Upper lobe of right lung (tissue), 1 donor: ENCODE measurements around the gene ATAD3A. TPM values are rescaled to one million over a fixed set of nuclear protein-coding genes. Genes with fewer than 3 reads are reported as not detected.
"Not testable (repeated sequence)": the region's sequence is repeated elsewhere in the genome, so short reads cannot be mapped to it uniquely, and the experiment has no call there.

ENCODE experiments used
- ATAC-seq: fragments of 200-7000 bp; cut with Tn5 transposase; one replicate; pipeline ENCODE4 v1.9.1; 2020; ENCODE audit warnings: mild to moderate bottlenecking, moderate library complexity
- DNase-seq: peaks from one replicate; pipeline ENCODE4 v3.0.0-alpha.2; 2020
- H3K27ac ChIP-seq: fragments of 200-600 bp; one replicate; pipeline ENCODE4 v1.8.0; 2022
- H3K27me3 ChIP-seq: fragments of 200-600 bp; one replicate; pipeline ENCODE4 v1.8.0; 2022; ENCODE audit warnings: mild to moderate bottlenecking
- H3K36me3 ChIP-seq: fragments of 200-600 bp; one replicate; pipeline ENCODE4 v1.8.0; 2022
- H3K4me1 ChIP-seq: fragments of 200-600 bp; one replicate; pipeline ENCODE4 v1.8.0; 2022
- H3K4me3 ChIP-seq: fragments of 200-600 bp; one replicate; pipeline ENCODE4 v1.8.0; 2022; ENCODE audit warnings: mild to moderate bottlenecking
- H3K9me3 ChIP-seq: fragments of 200-600 bp; one replicate; pipeline ENCODE4 v1.8.0; 2022
- intact Hi-C: fragments of 100-400 bp; cut with DNase I; formaldehyde crosslinking; loops from one replicate; pipeline ENCODE4 v1.11.0; 2022
- long read RNA-seq: library from polyadenylated mRNA; unstranded; transcript quantifications from one replicate; pipeline ENCODE4 v2.0.0, GENCODE V29; 2021
- total RNA-seq: library from RNA; stranded (reverse); fragmentation: NEBNext Ultra II Directional; extraction: Animal tissue kit (Norgen Biotek cat#: 25700); gene quantifications from one replicate; pipeline ENCODE4 v1.2.1, GENCODE V29; 2021
- TF ChIP-seq, protein P1 (sequence below): fragments of 200-600 bp; IDR thresholded peaks from one replicate; pipeline ENCODE4 v1.8.0; 2022; ENCODE audit warnings: antibody characterized with exemption
- donor health status: DM: no; HTN: yes; CAD: no; lungs with severe emphysema.

ATAD3A gene
- 21.9 TPM for total RNA-seq
- long read RNA-seq, transcript ATAD3A-203 (16 exons, 2,492 nt) = major isoform, 53 of 82 reads
- long read RNA-seq, partial matches to known transcripts = 6 of 82 reads
- long read RNA-seq, other reads (novel, unspliced or antisense) = 23 of 82 reads

DNA sequence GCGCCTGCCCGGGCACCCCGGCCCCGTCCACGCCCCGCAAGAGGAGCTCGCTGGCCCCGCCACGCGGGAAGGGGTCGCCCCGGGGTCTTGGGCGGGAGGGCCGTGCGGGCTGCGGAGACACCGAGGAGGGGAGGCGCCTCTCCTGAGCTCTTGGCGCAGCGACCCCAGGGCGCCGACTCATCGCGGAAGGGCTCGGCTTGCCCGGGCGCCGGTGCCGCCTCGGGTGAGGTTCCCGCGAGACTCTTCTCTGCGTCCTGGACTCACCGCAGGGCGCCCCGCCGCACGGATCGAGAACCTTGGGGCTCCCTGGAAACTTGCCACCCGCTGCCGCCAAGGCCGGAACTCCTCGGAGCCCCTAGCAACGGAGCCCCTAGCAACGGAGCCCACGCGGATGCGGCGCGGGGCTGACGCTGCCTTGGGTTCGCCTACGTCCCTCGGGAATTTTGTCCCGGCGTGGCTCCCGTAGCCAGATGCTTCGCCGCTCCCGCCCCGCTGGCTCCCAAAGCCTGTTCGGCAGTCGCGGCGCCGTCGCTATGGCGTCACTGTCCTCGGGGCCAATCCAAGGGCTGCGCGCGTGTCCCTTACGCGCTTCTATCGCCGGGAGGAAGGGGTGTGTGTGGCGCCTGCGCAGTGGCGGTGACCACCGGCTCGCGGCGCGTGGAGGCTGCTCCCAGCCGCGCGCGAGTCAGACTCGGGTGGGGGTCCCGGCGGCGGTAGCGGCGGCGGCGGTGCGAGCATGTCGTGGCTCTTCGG lies at the start of gene ATAD3A:
TSS of gene ATAD3A (plus strand) at position 630 of the 753 bp plus-strand sequence. CDS start at position 737, 107 bp downstream.
- intact Hi-C loops = no loop called here
- Histone ChIP-seq H3K4me1 (peaks cover 8% of the 10 kb centered on the region), H3K36me3 (peaks cover 2% of the 10 kb centered on the region), H3K9me3 (no peaks in the 10 kb centered on the region), H3K27ac (peak within 1 kb of the TSS; percentile 94), H3K27me3 (no peaks in the 10 kb centered on the region), H3K4me3 (peak within 1 kb of the TSS; percentile 88)
- peak; percentile 100 for DNase-seq
- TF ChIP-seq, protein P1, sequence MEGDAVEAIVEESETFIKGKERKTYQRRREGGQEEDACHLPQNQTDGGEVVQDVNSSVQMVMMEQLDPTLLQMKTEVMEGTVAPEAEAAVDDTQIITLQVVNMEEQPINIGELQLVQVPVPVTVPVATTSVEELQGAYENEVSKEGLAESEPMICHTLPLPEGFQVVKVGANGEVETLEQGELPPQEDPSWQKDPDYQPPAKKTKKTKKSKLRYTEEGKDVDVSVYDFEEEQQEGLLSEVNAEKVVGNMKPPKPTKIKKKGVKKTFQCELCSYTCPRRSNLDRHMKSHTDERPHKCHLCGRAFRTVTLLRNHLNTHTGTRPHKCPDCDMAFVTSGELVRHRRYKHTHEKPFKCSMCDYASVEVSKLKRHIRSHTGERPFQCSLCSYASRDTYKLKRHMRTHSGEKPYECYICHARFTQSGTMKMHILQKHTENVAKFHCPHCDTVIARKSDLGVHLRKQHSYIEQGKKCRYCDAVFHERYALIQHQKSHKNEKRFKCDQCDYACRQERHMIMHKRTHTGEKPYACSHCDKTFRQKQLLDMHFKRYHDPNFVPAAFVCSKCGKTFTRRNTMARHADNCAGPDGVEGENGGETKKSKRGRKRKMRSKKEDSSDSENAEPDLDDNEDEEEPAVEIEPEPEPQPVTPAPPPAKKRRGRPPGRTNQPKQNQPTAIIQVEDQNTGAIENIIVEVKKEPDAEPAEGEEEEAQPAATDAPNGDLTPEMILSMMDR = no peak
- peak; percentile 97 for ATAC-seq

DNA sequence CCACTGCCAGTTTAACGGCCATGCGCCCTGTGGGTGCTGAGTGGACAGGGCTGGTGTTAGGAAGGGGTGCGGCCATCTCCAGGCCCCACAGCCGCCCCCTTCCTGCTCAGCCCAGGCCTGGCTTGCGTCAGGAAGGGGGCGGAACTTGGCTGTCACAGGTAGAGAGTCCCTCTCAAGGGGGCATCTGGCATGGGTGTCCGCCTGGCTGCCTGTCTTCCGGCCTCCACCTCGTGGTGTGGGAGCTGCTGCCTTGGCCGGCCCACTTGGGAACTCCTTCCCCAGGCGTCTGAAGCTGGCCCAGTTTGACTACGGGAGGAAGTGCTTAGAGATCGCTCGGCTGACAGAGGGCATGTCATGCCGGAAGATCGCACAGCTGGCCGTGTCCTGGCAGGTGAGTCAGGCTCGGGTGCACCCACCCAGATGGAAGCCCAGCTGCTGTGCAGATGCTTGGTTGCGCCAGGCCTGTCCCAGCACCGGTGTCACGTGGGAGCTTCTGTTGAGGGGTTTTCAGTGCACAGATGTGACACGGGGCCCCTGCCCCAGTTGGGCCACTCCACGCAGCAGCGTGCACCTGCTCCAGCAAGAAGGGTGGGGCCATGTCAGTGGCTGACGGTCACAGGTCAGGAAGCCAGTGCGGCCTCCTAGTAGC lies 49.5 kb upstream of the ATAD3A start:
- Histone ChIP-seq H3K9me3 (no peaks in the 10 kb centered on the region), H3K4me1 (peaks cover 4% of the 10 kb centered on the region), H3K36me3 (no peaks in the 10 kb centered on the region), H3K4me3 (peak overlapping the region; percentile 22), H3K27ac (peak overlapping the region; percentile 60), H3K27me3 (no peaks in the 10 kb centered on the region)
- ATAC-seq (peak; percentile 93), DNase-seq (peak; percentile 91)
- TF ChIP-seq, protein P1 = no peak
- intact Hi-C loops = no loop called here

DNA sequence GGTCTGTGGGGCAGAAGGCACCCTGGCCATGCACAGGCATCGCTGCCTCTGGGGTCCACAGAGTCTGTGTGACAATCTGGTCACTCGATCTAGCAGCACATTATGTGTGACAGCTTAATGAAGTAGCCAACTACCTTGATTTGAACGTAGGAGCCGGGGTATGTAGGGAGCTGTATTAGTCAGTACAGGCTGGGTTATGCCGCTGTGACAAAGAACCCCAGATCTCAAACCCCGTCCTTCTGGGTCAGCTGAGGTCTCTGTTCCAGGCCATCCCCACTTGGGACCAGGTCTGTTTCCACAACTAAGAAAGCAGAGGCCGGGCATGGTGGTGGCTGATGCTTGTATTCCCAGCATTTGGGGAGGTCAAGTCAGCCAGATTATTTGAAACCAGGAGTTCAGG lies 48.6 kb upstream of the ATAD3A start:
- H3K4me1 ChIP-seq = peaks cover 4% of the 10 kb centered on the region
- intact Hi-C loops = no loop called here
- TF ChIP-seq, protein P1 = no peak
- H3K27me3 ChIP-seq = no peaks in the 10 kb centered on the region
- DNase-seq = no peak
- no peak for ATAC-seq
- no peak overlapping the region for H3K27ac ChIP-seq
- H3K4me3 ChIP-seq = no peak overlapping the region
- H3K36me3 ChIP-seq = no peaks in the 10 kb centered on the region
- no peaks in the 10 kb centered on the region for H3K9me3 ChIP-seq

DNA sequence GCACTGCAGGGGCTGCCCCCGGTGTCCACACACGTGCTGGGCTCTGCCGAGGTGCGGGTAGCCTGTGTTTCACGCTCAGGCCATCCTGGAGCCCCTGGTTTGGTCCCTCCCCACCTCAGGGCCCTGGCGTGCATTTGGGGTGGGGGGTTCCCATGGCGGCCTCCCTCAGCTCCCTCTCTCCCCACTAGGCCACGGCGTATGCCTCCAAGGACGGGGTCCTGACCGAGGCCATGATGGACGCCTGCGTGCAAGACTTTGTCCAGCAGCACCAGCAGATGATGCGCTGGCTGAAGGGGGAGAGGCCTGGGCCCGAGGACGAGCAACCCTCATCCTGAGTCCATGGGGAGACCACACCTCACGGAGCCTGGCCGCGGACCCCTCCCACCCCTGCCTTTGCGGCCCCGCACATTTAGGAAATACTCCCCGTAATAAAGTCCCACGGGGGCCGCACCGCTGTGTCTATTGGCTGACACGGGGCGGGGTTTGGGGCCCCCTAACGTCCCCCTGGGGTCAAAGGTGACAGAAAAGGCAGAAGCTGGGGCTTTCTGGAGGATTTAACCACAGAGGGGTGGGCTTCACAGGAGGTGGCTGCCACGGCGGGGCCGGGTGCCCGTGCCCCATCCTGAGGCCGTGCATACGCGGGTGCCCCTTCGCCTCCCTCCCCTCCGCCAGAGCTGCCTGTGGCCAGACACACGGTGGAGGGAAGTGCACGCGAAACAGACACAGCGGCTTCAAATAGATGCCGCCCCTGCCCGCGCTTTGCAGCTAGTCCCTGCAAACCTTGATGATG lies 43.6 kb upstream of the ATAD3A start:
- intact Hi-C loops, H3K4me3 ChIP-seq: not testable (repeated sequence)

DNA sequence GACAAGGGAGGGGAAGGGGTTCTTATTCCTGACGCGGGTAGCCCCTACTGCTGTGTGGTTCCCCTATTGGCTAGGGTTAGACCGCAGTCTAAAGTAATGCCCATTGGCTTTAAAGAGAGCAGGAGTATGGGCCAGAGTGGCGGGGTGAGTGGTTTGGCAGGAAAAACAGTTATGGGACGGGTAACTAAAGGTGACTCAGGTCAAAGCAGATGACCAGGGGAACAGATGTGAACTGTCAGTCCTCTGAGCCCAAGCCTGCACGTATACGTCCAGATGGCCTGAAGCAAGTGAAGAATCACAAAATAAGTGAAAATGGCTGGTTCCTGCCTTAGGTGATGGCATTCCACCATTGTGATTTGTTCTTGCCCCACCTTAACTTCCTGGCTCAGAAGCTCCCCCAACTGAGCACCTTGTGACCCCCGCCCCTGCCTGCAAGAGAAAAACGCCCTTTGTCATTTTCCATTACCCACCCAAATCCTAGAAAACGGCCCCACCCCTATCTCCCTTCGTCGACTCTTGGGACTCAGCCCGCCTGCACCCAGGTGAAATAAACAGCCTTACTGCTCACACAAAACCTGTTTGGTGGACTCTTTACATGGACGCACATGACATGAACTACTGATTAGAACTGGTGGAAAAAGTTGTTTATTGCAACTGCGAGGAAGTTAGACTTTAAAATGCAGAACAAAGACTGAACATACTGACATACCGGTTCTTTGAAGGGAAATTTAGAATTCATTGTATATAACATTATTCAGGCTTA lies 41.2 kb upstream of the ATAD3A start:
- Histone ChIP-seq H3K27ac (peak overlapping the region; percentile 63), H3K9me3 (no peaks in the 10 kb centered on the region), H3K27me3 (no peaks in the 10 kb centered on the region), H3K4me1 (peaks cover 19% of the 10 kb centered on the region), H3K4me3 (peak overlapping the region; percentile 92), H3K36me3 (no peaks in the 10 kb centered on the region)
- TF ChIP-seq, protein P1 = no peak
- ATAC-seq (no peak), DNase-seq (no peak)
- intact Hi-C loops = no loop called here

More for the DNA sequence above, 43.6 kb upstream of the ATAD3A start:
- not testable (repeated sequence) for H3K9me3 ChIP-seq, H3K36me3 ChIP-seq, H3K27ac ChIP-seq, H3K27me3 ChIP-seq, DNase-seq, ATAC-seq
- H3K4me1 ChIP-seq = peaks cover 15% of the 10 kb centered on the region
